IPS DF 6.9 (cell line): Measurements from ENCODE around the gene CELA1.
"Not testable (repeated sequence)": the region's sequence is repeated elsewhere in the genome, so short reads cannot be mapped to it uniquely, and the experiment has no call there.

ENCODE experiments used
- DNase-seq: peaks from one replicate; pipeline ENCODE4 v3.0.0-alpha.2; 2013; ENCODE audit warnings: low read depth, low spot score
- H3K27ac ChIP-seq: one replicate; pipeline ENCODE4 v1.5.1; 2013; ENCODE audit warnings: low read length, control low read depth
- H3K27me3 ChIP-seq: 2 replicates; pipeline ENCODE4 v1.6.1; 2013; ENCODE audit warnings: mild to moderate bottlenecking, low read length; ENCODE audit not compliant: control insufficient read depth, insufficient read depth
- H3K36me3 ChIP-seq: 2 replicates; pipeline ENCODE4 v1.6.1; 2013; ENCODE audit warnings: low read length; ENCODE audit not compliant: control insufficient read depth, insufficient read depth
- H3K4me1 ChIP-seq: 2 replicates; pipeline ENCODE4 v1.6.1; 2013; ENCODE audit warnings: low read length; ENCODE audit not compliant: control insufficient read depth, insufficient read depth
- H3K4me3 ChIP-seq: 2 replicates; pipeline ENCODE4 v1.5.1; 2013; ENCODE audit warnings: mild to moderate bottlenecking, low read length
- H3K9me3 ChIP-seq: 2 replicates; pipeline ENCODE4 v1.6.1; 2013; ENCODE audit warnings: low read length, inconsistent platforms; ENCODE audit not compliant: control insufficient read depth, insufficient read depth
- WGBS: extraction: QIAGEN DNeasy Blood & Tissue Kit; methylation state at CpG from one replicate; pipeline ENCODE4 v1.1.7; 2013; ENCODE audit warnings: mixed read lengths, missing lambda C conversion rate; ENCODE audit not compliant: insufficient read length, insufficient coverage; 5-methylcytosine and 5-hydroxymethylcytosine counted together

CELA1 gene

GRCh38 chr12:51318057-51318806 is 28.2 kb downstream of the CELA1 start:
- H3K27ac ChIP-seq = not testable (repeated sequence)

DNA sequence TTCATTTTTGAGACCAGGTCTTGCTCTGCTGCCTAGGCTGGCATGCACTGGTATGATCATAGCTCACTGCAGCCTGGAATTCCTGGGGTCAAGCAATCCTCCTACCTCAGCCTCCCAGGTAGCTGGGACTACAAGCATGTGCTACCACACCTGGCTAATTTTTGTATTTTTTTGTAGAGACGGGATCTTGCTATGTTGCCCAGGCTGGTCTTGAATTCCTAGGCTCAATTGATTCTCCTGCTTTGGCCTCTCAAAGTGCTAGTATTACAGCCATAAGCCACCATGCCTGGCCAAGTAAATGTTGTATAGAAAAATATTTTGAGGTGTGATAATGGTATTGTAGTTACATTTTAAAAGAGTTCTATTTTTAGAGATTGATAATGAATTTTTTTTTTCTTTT is 35.1 kb downstream of the CELA1 start:
- no peaks in the 10 kb centered on the region for H3K4me1 ChIP-seq
- H3K9me3 ChIP-seq = no peaks in the 10 kb centered on the region
- no peaks in the 10 kb centered on the region for H3K36me3 ChIP-seq
- H3K27me3 ChIP-seq = no peaks in the 10 kb centered on the region; the same call in 1 of the 2 replicates
- DNase-seq = no peak
- no CpG with 5 or more reads among the region's 1 CpG for WGBS
- no peak overlapping the region for H3K27ac ChIP-seq
- H3K4me3 ChIP-seq = no peak overlapping the region

More at GRCh38 chr12:51318057-51318806, 28.2 kb downstream of the CELA1 start:
- H3K36me3 ChIP-seq, H3K27me3 ChIP-seq, H3K9me3 ChIP-seq, DNase-seq, H3K4me3 ChIP-seq, H3K4me1 ChIP-seq: not testable (repeated sequence)
- no CpG with 5 or more reads among the region's 8 CpGs for WGBS

GRCh38 chr12:51307655-51308593 is 38.6 kb downstream of the CELA1 start:
- no peaks in the 10 kb centered on the region; the same call in 1 of the 2 replicates for H3K27me3 ChIP-seq
- WGBS = 100% methylated on average over 1 of the region's 6 CpGs
- no peak for DNase-seq
- H3K9me3 ChIP-seq = no peaks in the 10 kb centered on the region
- H3K4me1 ChIP-seq = no peaks in the 10 kb centered on the region
- no peak overlapping the region for H3K27ac ChIP-seq
- no peaks in the 10 kb centered on the region for H3K36me3 ChIP-seq
- no peak overlapping the region for H3K4me3 ChIP-seq

GRCh38 chr12:51306507-51306906 is 40.0 kb downstream of the CELA1 start:
- no peaks in the 10 kb centered on the region; the same call in 1 of the 2 replicates for H3K27me3 ChIP-seq
- no peak overlapping the region for H3K4me3 ChIP-seq
- H3K9me3 ChIP-seq = no peaks in the 10 kb centered on the region
- H3K4me1 ChIP-seq = no peaks in the 10 kb centered on the region
- no peaks in the 10 kb centered on the region for H3K36me3 ChIP-seq
- WGBS = no CpG with 5 or more reads among the region's 5 CpGs
- DNase-seq = no peak
- no peak overlapping the region for H3K27ac ChIP-seq

DNA sequence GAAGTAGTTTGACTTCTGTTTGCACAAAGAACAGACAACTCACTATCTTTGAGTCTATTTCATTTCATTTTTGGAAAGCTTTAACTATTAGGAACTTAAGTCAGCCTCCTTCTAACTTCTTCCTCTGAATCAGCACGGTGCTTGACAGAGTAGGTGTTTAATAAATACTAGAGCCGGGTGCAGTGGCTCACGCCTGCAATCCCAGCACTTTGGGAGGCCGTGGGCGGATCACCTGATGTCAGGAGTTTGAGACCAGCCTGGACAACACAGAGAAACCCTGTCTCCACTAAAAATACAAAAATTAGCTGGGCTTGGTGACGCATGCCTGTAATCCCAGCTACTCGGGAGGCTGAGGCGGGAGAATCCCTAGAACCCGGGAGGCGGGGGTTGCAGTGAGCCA is 45.7 kb downstream of the CELA1 start:
- no CpG with 5 or more reads among the region's 10 CpGs for WGBS
- not testable (repeated sequence) for DNase-seq, H3K4me1 ChIP-seq, H3K4me3 ChIP-seq, H3K9me3 ChIP-seq, H3K27me3 ChIP-seq, H3K36me3 ChIP-seq, H3K27ac ChIP-seq

GRCh38 chr12:51295651-51296050 is 50.8 kb downstream of the CELA1 start:
- no peaks in the 10 kb centered on the region for H3K27me3 ChIP-seq
- H3K27ac ChIP-seq = no peak overlapping the region
- no CpG with 5 or more reads among the region's 5 CpGs for WGBS
- no peak for DNase-seq
- H3K4me3 ChIP-seq = no peak overlapping the region
- no peaks in the 10 kb centered on the region for H3K9me3 ChIP-seq
- peaks cover 1% of the 10 kb centered on the region for H3K4me1 ChIP-seq
- no peaks in the 10 kb centered on the region for H3K36me3 ChIP-seq

GRCh38 chr12:51294097-51294496 is 52.4 kb downstream of the CELA1 start:
- H3K36me3 ChIP-seq, H3K27ac ChIP-seq, DNase-seq, H3K4me1 ChIP-seq, H3K27me3 ChIP-seq, H3K4me3 ChIP-seq, H3K9me3 ChIP-seq: not testable (repeated sequence)
- no CpG with 5 or more reads among the region's 10 CpGs for WGBS

GRCh38 chr12:51293696-51294095 is 52.8 kb downstream of the CELA1 start:
- Histone ChIP-seq H3K36me3 (no peaks in the 10 kb centered on the region), H3K27me3 (no peaks in the 10 kb centered on the region), H3K9me3 (no peaks in the 10 kb centered on the region), H3K4me3 (no peak overlapping the region), H3K4me1 (peaks cover 1% of the 10 kb centered on the region), H3K27ac (no peak overlapping the region)
- no peak for DNase-seq

DNA sequence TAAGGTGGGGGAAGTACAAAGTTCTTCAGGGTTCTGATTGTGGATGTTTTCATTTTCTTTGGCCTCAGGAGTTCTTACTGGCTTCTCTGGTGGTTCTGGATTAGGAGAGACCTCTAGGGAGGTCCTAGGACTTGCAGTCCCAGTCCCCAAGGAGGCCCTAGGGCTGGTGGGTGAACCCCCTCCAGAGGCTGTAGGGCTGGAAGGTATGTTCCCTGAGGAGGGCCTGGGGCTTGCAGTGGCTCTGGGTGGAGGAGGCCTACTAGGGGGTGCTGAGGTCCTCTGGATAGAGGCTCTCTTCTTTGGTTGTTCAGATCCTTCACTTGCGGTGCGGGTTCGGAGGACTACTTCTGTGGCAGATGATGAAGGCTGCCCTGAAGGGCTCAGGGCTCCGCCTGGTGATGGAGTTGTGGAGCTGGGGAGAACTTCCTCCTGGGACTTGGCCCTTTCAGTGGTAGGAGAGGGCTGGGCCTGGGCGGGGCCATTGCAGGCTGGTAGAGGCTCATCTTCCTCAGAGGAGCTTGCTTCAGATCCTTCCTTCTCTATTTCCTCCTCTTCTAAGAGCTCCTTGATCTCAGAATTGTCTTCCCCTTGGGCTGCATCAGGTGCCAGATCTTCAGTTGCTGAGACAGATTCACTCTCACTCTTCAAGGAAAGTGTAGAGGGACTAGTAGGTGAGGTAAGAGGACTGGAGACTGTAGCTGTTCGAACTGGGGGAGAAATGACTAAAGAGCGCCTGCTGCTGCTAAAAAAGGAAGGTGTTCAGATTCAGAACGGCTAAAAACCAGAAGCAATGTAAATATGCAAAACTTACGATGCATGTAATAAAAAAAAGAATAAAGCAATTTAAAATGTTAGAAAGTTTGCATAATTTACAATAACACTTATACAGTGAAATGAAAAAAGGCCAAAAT is 54.6 kb downstream of the CELA1 start:
- not testable (repeated sequence) for H3K4me1 ChIP-seq, H3K9me3 ChIP-seq, DNase-seq, H3K27me3 ChIP-seq, H3K36me3 ChIP-seq, H3K27ac ChIP-seq, H3K4me3 ChIP-seq
- no CpG with 5 or more reads among the region's 9 CpGs for WGBS

GRCh38 chr12:51285843-51286242 is 60.6 kb downstream of the CELA1 start:
- WGBS = no CpG with 5 or more reads among the region's 1 CpG

More at GRCh38 chr12:51285843-51286242, 60.6 kb downstream of the CELA1 start:
- H3K27me3 ChIP-seq = no peaks in the 10 kb centered on the region
- no peak overlapping the region for H3K27ac ChIP-seq
- H3K4me1 ChIP-seq = no peaks in the 10 kb centered on the region
- H3K9me3 ChIP-seq = no peaks in the 10 kb centered on the region
- H3K36me3 ChIP-seq = no peaks in the 10 kb centered on the region
- H3K4me3 ChIP-seq = no peak overlapping the region
- no peak for DNase-seq
